GM21529 (cell line): ENCODE results near the gene CDH4.

Source experiments
- ATAC-seq: cut with Tn5 transposase; IDR thresholded peaks from one replicate; pipeline ENCODE4 v1.9.1; 2021; ENCODE audit not compliant: unreplicated experiment

CDH4 gene

DNA sequence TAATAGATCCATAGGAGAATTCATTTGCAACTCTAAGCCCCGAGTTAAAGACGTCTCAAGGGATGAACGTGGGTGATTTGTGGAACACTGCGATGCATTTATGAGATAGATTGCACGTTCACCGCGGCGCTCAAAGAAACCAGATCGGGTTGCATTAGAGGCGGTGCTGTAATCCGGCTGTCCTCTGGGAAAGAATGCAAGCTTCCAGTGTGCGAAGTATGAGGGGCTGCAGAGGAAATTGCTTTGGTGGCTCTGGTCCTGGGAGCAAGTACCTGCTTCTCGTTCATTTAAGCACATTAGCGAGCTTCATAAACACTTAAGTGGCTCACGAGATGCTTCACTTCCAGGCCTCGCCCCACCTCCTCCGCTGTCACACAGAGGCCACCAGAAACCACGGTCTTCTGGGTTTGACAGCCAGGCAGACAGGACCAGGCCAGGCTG is 182.3 kb downstream of the CDH4 start:
- no peak for ATAC-seq

DNA sequence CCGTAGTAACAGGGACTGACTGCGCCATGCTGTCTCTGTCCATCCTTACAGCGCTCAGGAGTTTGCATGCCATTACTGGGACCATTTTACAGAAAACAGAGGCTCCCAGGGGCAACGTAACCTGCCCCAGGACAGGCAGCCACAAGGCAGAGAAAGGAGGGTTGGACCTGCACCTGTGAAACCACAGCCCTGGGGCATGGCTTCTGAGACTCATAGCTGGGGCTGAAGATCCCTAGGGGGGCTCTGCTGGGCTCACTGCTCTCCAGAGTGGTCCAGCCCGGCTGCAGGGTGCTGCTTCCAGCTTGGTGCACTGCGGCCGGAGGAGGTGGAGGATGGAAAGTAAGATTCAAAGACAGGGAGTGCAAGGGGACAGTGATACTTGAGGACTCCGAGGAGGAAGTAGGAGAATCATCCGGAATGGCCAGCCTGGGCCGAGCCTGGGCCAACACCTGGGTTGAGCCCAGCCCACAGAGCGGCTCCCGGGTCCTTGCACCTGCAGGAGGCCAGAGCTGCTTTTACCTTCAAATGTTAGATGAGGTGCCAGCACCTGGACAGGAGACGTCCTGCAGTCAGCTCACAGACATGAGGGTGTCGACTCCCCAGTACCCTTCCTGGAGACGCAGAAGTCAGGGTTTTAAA is 183.2 kb downstream of the CDH4 start:
- ATAC-seq, result no peak

DNA sequence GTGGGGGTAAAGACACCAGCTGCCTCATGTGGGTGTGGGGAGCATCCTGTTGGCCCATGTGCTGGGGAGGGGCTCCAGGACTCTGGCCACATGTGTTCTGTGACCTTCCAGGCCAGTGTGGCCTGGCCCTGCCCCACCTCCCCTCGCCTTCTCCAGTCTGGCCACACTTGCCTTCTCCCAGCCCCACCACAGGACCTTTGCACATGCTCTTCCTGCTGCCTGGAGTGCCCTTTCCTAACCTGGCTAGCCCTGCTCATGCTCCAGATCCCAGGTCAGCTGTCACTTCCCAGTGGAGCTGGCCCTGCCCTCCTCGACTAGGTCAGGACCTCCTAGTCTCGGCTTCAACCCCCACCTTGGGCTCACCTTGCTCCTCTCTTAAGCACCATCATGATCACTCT is 183.8 kb downstream of the CDH4 start:
- no peak for ATAC-seq

DNA sequence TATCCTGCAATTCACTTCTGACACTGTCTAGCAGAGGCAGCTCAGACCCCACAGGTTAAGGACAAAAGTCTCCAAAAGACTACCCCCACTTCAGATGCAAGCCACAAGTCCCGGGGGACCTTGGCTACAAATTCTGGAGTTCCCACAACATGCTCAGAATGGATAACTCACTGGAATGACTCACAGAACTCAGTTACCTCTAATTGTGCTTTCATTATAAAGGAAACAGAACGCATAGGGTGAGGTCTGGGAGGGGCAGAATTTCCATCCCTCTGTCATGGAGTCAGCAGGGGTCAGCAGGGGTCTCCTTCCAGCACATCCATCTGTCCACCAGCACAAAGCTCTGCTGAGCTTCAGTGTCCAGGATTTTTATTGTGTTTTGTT is 184.2 kb downstream of the CDH4 start:
- ATAC-seq, result no peak

DNA sequence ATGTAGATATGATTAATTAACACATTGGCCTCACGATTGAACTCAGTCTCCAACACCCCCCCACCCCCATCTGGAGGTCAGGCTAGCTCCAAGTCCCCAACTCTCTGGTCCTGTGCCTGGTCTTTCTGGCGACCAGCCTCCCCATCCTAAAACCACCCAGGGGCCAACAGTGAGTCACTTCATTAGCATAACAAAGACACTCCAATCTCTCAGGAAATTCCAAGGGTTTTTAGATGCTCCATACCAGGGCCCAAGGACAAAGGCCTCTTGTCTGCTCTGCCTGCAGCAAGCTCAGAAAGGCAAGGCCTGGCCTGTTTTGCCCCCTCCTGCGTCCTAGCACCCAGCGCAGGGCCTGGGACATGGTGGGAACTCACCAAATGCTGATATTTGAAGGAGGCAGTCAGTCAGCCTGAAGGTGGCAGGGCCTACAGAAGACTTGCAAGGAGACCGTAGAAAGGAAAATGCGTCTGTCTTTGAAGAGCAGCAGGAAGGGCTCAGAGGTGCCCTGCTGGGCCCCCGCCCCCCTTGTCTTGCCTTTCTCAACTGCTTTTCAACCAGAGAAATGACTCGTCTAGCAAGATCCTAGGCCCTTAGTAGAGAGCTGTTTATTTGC is 184.7 kb downstream of the CDH4 start:
- no peak for ATAC-seq

DNA sequence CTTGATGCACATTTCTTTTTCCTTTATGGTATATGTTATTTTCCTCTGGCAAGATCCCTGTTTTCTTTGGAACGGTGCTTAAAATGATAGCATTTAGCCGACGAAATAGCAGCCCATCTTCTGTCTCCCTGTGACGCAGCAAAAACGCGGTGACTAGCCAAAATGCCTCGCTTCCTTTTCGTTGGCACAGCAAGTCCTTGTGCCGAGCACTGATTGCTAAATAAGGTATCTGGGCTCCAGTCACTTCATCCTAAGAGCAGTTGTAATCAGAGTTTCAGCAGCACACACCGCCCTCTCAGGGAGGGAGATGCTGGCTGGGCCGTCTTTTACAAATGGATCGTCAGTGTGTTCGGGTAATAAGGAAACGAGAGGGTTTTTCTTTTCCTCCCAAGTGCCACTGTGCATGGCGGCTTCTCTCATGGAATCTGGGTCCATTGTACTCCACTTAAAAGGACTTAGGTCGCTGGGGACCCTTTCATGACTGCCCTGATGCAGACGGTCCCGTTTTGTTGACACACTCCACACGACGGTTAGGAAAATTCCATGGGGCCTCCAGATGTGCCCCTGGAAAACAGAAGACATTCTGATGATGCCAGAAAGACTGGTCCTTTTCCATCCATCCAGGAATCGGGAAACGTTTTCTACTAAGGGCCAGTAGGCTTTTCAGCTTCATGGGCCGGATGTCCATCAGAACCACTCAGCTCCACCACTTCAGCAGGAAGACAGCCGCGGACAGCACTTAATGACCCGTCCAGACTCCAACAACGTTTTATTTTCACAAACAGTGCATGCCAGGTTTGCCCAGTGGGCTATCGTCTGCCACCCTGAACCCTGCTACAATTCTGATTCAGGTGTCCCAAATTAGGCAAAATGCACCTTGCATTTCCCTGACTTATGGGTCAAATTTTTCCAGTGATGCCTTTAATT is 185.5 kb downstream of the CDH4 start:
- ATAC-seq, result no peak

DNA sequence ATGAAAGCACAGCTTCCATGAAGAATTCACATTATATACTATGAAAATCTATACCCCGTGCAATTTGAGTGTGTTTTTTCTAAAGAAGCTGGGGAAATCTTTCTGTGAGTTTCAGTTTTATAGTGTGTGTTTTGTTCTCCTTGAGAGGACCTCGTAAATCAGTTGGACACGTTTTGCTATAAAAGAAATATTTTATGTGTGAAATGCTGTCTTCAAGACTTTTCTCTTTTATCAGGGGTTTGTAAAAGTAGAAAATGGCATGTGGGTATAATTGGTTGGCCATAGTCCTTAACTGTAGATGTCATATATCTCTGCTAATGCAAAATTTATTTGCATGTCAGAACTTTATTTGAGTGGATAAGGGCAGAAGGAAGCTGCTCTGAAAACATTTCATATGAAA is 186.2 kb downstream of the CDH4 start:
- ATAC-seq, result no peak

DNA sequence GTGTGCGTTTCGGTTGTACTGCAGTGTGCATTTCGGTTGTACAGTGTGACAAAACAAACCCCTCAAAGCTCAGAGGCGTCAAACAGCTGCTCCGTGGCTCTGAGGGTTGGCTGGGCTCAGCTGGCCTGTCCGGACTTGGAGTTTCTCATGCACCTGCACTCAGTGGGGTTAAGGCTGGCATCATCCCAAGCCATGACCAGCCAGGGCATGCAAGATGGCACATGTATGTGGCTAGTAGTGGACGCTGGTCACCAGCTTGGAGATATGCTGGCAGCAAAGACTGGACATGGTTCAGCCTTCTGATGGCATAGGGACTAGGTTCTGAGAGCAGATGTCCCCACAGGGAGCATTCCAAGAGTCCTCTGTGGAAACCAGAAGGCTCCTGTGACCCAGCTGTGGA is 187.2 kb downstream of the CDH4 start:
- ATAC-seq, result no peak

DNA sequence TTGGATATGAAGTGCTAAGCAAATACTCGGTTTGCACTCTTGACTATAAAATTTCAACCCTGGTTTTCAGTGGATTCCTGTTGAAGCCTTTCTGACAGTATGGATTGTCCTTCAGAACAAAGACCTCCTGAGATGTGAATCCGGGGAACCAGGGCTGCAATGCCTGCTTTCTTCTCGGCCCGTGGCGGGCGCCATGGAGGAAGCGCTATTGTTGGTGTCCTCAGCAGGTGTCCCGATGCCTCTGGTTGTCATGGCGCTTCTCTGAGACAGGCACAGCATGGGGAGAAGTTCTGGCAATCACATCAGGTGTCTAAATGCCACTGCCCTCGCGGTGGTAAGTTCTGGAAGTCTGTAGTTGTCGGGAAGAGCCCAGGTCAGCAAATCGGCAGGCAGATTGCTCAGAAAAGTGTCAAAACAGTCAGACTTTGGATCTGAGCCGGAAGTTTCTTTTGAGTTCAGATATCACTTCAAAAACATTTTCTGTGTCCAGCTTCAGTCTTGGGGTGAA is 188.5 kb downstream of the CDH4 start:
- ATAC-seq, result no peak

DNA sequence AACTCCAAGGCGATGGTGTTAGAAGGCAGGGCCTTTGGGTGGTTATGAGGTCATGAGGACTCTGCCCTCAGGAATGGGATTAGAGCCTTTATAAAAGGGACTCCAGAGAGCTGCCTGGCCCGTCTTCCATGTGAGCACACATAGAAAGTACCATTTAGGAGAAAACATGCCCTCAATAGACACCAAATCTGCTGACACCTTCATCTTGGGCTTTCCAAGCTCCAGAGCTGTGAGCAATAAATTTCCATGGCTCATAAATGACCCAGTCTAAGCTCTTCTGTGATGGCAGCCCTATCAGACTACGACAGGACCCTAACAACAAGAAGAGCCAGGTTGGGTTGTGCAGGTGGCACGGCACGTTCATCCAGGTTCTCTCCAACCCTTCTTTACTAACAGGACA is 189.5 kb downstream of the CDH4 start:
- no peak for ATAC-seq

DNA sequence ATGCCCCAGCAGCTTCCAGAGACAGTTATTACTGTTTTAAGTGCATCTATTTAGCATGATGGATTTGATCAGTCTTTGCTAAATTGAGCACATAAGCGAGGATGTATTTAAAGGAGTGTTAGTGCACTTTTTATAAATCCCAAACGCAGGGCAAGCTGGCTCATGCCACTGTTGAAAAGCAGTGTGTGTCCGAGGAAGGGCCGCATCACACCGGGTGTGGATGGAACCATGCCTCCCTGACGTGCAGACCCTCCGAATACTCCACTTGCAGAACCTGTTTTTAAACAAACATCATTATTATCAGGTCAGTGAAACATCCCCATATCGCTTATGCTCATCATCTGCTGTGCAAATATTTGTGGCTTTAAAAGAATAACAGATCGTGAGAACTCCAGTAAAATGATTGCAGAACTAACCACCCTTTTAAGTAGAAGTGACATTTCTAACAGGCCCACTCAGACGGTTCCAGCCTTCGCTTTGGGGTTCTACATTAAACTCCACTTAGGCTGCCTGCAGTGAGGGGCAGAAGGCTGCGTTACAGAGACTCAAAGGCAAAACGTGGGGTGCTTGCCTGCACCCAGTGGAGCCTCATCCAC is 190.1 kb downstream of the CDH4 start:
- no peak for ATAC-seq

DNA sequence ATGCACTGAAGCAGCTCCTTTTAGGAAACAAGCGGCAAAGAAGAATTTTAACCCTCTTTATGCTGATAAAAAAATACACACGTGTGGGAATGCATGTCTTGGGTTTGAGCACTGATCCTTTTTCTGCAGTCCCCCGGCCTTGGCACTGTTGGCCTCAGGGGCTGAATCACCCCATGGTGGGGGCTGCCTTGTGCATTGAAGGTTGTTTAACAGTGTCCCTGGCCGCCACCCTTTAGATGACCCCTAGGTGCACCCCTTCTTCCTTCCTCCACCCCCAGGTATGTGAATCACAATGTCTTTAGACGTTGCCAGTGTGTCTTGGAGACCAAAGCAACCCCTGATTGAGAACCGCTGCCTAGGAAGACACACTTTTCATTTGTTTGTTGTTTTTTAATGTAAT is 190.7 kb downstream of the CDH4 start:
- no peak for ATAC-seq

DNA sequence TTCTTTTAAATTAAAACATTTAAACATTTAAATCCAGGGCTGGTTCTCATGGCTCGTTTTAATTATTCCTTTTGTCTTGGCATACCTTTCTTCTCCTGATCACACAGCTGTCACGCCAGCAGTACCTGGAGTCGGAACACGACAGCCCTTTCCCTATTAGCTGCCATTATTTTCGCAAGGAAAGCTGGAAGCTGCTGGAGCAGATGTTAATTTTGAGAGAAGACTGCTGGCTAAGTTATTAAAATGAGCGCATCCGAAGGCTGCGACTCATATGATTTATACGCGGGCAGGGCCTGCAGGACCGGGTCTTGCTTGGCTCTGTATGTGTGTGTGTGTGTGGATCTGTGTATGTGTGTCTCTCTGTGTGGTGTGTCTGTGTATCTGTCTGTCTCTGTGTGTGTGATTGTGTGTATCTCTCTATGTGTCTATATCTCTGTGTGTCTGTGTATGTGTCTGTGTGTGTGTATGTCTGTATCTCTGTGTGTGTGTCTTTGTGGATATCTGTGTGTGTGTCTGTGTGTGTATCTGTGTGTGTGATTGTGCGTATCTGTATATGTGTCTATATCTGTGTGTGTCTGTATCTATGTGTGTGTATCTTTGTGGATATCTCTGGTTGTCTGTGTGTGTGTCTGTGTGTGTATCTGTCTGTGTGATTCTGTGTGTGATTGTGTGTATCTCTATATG is 191.5 kb downstream of the CDH4 start:
- no peak for ATAC-seq

DNA sequence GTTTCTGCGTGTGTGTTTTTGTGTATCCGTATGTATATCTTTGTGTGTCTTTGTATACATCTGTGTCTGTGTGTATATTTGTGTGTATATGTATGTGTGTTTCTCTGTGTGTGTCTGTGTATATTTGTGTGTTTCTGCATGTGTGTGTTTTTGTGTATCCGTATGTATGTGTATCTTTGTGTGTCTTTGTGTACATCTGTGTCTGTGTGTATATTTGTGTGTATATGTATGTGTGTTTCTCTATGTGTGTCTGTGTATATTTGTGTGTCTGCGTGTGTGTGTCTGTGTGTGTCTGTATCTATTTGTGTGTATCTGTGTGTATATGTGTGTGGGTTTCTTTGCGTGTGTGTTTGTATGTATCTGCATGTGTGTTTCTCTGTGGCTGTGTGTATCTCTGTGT is 192.6 kb downstream of the CDH4 start:
- no peak for ATAC-seq

DNA sequence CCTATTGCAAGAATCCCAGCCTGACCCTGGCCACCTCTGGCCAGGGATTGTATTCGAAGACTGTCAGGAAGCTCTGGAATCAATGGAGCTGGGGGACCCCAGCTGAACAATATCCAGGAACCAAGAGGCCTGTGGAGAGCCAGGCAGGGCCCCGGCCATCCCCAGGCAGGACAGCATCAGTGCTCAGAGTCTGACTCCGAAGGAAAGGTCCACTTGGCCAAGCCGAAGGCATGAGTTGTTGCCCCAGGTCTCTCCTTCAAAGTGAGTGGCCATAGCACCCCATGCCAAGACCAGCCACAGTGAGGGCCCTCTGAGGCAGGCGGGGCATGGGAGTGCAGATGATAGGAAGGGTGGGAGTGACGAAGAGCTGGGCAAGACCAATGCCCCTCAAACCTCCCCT is 193.1 kb downstream of the CDH4 start:
- no peak for ATAC-seq

DNA sequence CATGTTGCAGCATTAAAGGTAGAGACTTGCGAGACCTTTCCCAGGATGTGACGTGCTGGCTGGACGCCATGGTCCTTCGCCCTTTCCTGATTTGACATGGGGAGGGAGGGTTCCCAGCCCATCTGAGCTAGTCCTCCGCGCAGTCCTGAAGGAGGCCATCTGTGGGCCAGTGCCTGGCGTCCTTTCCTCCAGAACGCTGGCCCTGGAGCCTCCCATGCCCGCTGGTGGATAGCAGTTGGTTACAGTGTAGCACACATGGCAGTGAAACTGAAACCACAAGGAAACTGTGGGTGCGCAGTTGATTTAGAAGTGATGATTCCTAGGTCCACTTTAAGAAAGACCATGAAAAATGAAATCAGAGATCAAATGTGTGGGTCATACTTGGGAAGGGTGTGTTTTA is 193.7 kb downstream of the CDH4 start:
- ATAC-seq, result no peak

DNA sequence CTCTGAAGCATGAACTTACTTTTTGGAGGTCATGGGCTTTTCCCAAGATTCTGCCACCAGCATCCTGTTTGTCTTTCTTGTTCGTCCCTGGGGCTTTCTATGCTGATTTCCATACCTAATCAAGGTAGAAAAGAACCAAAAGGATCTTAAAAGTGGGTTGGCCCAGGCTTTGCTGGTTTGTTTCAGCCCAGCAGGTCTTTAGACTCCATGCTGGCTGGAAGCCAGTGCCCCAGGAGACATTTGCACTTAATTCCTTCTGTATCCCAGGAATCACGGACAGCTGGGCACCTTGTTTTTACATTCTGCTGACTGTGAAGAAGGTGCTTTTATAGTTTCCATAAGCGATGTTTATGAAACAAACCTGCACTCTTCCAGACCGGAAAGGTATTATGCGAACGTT is 195.9 kb downstream of the CDH4 start:
- ATAC-seq, result no peak

DNA sequence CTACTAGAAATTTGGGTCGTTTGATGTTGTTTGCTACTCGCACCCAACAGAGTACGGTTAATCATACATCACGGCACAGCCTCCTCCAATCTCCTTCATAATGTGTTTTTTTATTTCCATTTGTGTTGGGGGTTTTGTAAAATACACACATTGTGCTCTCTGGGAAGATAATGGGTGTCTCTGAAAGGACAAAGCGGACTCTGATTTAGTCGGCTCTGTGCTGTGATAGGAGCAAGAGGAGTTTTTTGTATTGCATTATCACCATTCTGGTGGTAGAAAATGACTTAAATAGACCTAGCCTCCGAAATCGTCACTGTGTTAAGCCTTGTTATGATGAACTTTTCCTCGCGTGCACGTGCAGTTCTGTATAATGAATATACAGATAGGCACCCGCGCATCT is 196.3 kb downstream of the CDH4 start:
- no peak for ATAC-seq

DNA sequence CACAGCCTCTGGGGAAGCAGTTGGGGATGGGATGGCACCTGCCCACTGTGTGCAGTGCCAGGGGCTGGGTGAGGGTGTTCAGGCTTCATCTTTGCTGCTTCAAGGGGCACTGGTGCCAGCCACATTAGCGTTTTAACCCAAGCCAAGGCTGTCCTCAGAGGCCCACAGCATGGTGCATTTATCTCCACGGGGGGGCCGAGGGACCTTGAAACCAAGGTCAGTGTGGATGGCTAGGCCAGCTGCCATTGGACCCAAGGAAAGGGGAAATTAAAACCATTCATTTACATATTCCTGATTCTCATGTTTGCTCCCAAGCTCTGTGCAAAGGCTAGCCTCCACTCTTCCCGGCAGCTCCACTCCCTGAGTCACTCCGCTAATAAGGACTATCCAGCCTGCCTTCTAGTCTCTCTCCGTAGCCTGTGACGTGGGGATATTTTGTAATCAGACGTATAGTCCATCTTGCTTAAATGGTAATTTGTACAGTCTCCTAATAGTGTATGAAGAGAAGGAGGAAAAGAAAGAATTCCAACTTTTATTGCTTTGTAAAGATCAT is 197.1 kb downstream of the CDH4 start:
- ATAC-seq, result no peak

DNA sequence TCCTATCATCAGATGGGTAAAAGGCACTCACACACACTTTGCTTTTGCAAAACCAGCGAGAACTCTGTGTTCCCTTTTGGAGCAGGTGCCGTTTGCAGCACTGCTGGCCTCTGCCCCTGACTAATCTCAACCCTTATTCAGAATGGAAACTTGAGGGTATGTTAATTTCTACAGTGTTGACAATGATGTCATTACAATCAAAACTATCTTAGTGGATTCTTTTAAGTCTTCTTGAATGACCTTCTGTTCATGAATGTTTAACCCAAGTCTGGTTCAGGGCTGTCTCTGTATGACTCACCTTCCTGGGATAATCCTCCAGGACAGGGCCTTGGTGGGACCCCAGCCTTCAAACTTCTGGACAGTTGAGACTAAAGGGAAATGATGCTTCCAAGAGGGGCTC is 197.9 kb downstream of the CDH4 start:
- no peak for ATAC-seq

DNA sequence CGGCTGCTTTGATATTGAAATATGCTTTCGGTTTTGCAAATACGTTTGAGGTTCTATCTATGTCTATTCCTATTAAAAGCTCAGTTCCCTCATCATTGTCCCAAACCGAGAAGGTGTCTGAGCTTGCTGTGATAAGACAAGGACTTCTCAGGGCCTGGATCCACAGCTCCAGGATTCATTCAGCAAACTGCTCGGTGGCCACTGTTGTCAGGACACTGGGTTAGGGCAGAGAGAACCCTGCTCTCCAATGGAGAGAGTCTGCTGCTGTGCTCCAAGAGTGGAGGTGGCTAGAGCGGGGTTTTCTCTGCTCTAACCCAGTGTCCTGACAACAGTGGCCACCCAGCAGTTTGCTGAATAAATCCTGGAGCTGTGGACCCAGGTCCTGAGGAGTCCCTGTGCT is 198.5 kb downstream of the CDH4 start:
- ATAC-seq, result no peak
